ENCODE measurements around the gene SCUBE3.

SCUBE3 gene

DNA sequence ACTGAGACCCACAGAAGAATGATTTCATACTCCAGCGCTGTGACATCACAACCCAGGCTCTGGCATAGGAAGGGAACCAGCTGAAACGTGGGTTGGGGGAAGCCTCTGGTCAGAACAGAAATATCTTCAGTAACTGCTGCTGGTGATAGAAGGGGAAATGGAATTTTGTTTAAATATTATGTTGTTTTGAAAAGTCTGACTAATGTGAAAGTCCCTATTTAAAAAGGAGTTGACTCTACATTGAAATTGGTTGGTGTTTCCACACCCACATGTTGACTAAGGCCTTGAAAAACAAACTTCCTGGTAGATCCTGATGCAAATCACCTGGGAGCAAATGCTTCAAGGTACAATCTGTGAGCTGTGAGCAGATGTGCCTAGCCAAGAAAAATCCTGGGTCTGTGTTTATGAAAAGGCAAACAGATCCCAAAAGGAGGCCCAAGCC is 48.1 kb upstream of the SCUBE3 start:
- no peak overlapping the region for H3K4me2 ChIP-seq (ENCODE audit: insufficient read depth, low read length)
- no peak for ATAC-seq (ENCODE audit: insufficient read depth, low read depth)
- H3K36me3 ChIP-seq (ENCODE audit: insufficient read depth, low read length), result no peaks in the 10 kb centered on the region
- no peak overlapping the region for H3K9ac ChIP-seq (ENCODE audit: low read depth, low read length)
- H3K27me3 ChIP-seq (ENCODE audit: insufficient read depth, low read length, poor library complexity), result peaks cover 19% of the 10 kb centered on the region
- peaks cover 3% of the 10 kb centered on the region; the same call in 1 of the 2 replicates for H4K20me1 ChIP-seq (ENCODE audit: insufficient read depth, low read length)
- no peak overlapping the region for H2AFZ ChIP-seq (ENCODE audit: low read depth, low read length)
- no peak overlapping the region for H3K4me3 ChIP-seq (ENCODE audit: low read depth in 1 of 2, low read length in 2 of 2)
- no peaks in the 10 kb centered on the region for H3K4me1 ChIP-seq (ENCODE audit: insufficient read depth, low read length)
- H3K79me2 ChIP-seq (ENCODE audit: insufficient read depth, low read length), result no peaks in the 10 kb centered on the region
- no peak for TF ChIP-seq EZH2 (IDR thresholded peaks at IDR 0.05; ENCODE audit: borderline replicate concordance, low read depth, low read length, severe bottlenecking)
- TF ChIP-seq, protein P1, sequence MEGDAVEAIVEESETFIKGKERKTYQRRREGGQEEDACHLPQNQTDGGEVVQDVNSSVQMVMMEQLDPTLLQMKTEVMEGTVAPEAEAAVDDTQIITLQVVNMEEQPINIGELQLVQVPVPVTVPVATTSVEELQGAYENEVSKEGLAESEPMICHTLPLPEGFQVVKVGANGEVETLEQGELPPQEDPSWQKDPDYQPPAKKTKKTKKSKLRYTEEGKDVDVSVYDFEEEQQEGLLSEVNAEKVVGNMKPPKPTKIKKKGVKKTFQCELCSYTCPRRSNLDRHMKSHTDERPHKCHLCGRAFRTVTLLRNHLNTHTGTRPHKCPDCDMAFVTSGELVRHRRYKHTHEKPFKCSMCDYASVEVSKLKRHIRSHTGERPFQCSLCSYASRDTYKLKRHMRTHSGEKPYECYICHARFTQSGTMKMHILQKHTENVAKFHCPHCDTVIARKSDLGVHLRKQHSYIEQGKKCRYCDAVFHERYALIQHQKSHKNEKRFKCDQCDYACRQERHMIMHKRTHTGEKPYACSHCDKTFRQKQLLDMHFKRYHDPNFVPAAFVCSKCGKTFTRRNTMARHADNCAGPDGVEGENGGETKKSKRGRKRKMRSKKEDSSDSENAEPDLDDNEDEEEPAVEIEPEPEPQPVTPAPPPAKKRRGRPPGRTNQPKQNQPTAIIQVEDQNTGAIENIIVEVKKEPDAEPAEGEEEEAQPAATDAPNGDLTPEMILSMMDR (IDR thresholded peaks at IDR 0.05; ENCODE audit: borderline replicate concordance, extremely low read depth, low read length, poor library complexity, severe bottlenecking), result no peak
- no peak overlapping the region for H3K27ac ChIP-seq (ENCODE audit: low read length)
- DNase-seq, result no peak
- no peaks in the 10 kb centered on the region for H3K9me3 ChIP-seq (ENCODE audit: insufficient read depth, low read length, severe bottlenecking)

GRCh38 chr6:35166116-35166515 is 47.6 kb upstream of the SCUBE3 start:
- TF ChIP-seq, protein P1 (IDR thresholded peaks at IDR 0.05; ENCODE audit: borderline replicate concordance, extremely low read depth, low read length, poor library complexity, severe bottlenecking), result no peak
- TF ChIP-seq EZH2 (IDR thresholded peaks at IDR 0.05; ENCODE audit: borderline replicate concordance, low read depth, low read length, severe bottlenecking), result no peak
- no peak overlapping the region for H3K27ac ChIP-seq (ENCODE audit: low read length)

DNA sequence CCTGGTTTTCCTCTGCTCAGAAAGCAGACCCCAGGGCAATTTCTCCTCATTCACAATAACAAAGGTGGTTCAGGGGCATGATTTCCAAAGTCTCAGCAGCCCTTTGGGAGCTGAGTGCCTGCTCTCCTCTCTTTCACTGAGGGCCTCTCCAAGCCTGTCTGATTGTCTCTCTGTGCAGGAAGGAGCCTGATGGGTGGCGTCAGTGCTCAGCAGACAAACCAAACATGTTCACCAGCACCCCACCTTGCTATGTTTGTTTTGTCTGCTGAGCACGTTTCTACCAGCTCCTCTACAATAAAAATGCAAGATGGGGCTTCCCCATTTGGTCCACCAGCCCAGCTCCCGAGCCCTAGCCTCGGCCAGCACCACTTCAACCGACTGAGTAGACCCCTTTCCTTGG is 47.2 kb upstream of the SCUBE3 start:
- Histone ChIP-seq H3K4me3 (ENCODE audit: low read depth in 1 of 2, low read length in 2 of 2) (no peak overlapping the region), H3K4me1 (ENCODE audit: insufficient read depth, low read length) (no peaks in the 10 kb centered on the region), H3K27ac (ENCODE audit: low read length) (no peak overlapping the region), H3K36me3 (ENCODE audit: insufficient read depth, low read length) (no peaks in the 10 kb centered on the region), H3K79me2 (ENCODE audit: insufficient read depth, low read length) (no peaks in the 10 kb centered on the region), H2AFZ (ENCODE audit: low read depth, low read length) (no peak overlapping the region), H3K27me3 (ENCODE audit: insufficient read depth, low read length, poor library complexity) (peaks cover 13% of the 10 kb centered on the region), H3K4me2 (ENCODE audit: insufficient read depth, low read length) (no peak overlapping the region), H4K20me1 (ENCODE audit: insufficient read depth, low read length) (peaks cover 3% of the 10 kb centered on the region; the same call in 1 of the 2 replicates), H3K9me3 (ENCODE audit: insufficient read depth, low read length, severe bottlenecking) (no peaks in the 10 kb centered on the region), H3K9ac (ENCODE audit: low read depth, low read length) (no peak overlapping the region)
- TF ChIP-seq, protein P1 (IDR thresholded peaks at IDR 0.05; ENCODE audit: borderline replicate concordance, extremely low read depth, low read length, poor library complexity, severe bottlenecking), result no peak
- no peak for TF ChIP-seq EZH2 (IDR thresholded peaks at IDR 0.05; ENCODE audit: borderline replicate concordance, low read depth, low read length, severe bottlenecking)
- DNase-seq (no peak), ATAC-seq (ENCODE audit: insufficient read depth, low read depth) (no peak)

More at GRCh38 chr6:35166116-35166515, 47.6 kb upstream of the SCUBE3 start:
- Histone ChIP-seq H3K79me2 (ENCODE audit: insufficient read depth, low read length) (no peaks in the 10 kb centered on the region), H3K27me3 (ENCODE audit: insufficient read depth, low read length, poor library complexity) (peaks cover 14% of the 10 kb centered on the region), H3K4me1 (ENCODE audit: insufficient read depth, low read length) (no peaks in the 10 kb centered on the region), H3K36me3 (ENCODE audit: insufficient read depth, low read length) (no peaks in the 10 kb centered on the region), H2AFZ (ENCODE audit: low read depth, low read length) (no peak overlapping the region), H3K9me3 (ENCODE audit: insufficient read depth, low read length, severe bottlenecking) (no peaks in the 10 kb centered on the region), H3K4me3 (ENCODE audit: low read depth in 1 of 2, low read length in 2 of 2) (no peak overlapping the region), H3K4me2 (ENCODE audit: insufficient read depth, low read length) (no peak overlapping the region), H4K20me1 (ENCODE audit: insufficient read depth, low read length) (peaks cover 3% of the 10 kb centered on the region; the same call in 1 of the 2 replicates), H3K9ac (ENCODE audit: low read depth, low read length) (no peak overlapping the region)
- ATAC-seq (ENCODE audit: insufficient read depth, low read depth) (no peak), DNase-seq (no peak)
